Skin epidermis (tissue), 12 donors: ENCODE data around the gene B9D2.

ENCODE experiments used
- H3K27ac ChIP-seq, 21 experiments: fragments of 200-600 bp; sonication (generic) in 11 of 21; one replicate each; pipeline ENCODE4 v1.5.0; 2020; ENCODE audit warnings: mild to moderate bottlenecking in 3 of 21, inconsistent platforms in 2 of 21, moderate library complexity in 2 of 21
- H3K4me3 ChIP-seq, 7 experiments: fragments of 200-600 bp; sonication (generic) in 2 of 7; one replicate each; pipeline ENCODE4 v1.5.0; 2020; ENCODE audit warnings: inconsistent platforms in 2 of 7, mild to moderate bottlenecking in 2 of 7, moderate library complexity in 1 of 7

The B9D2 gene

DNA sequence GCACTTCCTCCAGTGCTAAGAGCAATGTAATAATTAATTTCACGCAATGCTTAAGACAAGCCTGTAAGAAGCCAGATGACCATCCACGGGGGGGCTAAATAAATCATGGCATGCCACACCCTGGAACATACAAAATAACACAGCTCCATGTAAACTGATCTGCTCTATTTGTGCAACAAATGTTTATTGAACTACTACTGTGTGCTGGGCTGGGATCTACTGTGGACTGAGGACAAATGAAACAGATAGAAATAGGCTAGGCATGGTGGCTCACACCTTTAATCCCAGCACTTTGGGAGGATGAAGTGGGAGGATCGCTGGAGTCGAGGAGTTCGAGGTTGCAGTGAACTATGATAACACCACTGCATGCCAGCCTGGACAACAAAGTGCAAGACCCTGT is 31.5 kb downstream of the B9D2 start:
- Histone ChIP-seq H3K4me3 (no peak overlapping the region), H3K27ac (peak overlapping the region in 1 of 21 experiments; percentile 35)

DNA sequence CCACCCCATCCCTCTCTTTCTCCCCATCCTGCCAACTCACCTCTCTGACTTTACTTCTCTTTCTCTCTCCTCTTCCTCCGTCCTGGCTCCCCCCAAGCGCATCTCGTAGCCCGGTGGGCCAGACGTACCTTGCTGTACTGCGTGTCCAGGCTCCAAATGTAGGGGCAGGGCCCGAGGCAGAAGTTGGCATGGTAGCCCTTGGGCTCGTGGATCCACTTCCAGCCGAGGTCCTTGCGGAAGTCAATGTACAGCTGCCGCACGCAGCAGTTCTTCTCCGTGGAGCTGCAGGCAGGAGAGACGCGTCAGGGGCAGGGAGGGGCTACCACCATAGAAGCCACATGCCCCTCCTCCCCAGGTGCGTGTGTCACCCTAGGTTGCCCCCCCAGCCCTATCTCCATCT is 31.9 kb downstream of the B9D2 start:
- Histone ChIP-seq H3K27ac (peak overlapping the region in 1 of 21 experiments; percentile 35), H3K4me3 (no peak overlapping the region)

DNA sequence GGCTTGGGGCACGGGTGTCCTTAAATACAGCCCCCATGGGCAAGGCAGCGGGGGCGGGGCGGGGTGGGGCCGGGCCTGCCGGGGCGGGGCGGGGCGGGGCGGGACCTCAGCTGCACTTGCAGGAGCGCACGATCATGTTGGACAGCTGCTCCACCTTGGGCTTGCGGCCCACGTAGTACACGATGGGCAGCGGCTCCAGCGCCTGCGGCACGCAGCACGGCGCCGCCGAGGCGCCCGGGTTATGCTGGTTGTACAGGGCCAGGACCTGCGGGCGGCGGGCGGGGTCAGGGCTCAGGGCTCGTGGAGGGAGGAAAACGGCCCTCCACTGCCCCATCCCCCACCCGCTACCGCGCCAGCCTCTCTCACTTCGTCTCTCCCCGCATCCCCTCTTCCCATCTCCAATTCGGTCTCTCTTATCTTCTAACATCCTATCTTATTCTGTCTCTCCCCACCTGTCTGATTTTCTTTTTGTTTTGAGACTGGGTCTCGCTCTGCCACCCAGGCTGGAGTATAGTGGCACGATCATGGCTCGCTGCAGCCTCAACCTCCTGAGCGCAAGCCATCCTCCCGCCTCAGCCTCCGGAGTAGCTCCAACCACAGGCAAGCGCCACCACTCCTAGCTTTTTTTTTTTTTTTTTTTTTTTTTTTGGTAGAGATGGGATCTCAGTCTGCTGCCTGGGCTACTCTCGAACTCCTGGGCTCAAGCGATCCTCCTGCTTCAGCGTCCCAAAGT is 32.8 kb downstream of the B9D2 start:
- no peak overlapping the region for H3K4me3 ChIP-seq
- H3K27ac ChIP-seq = peak overlapping the region in 2 of 21 experiments; percentile 16 to 31

DNA sequence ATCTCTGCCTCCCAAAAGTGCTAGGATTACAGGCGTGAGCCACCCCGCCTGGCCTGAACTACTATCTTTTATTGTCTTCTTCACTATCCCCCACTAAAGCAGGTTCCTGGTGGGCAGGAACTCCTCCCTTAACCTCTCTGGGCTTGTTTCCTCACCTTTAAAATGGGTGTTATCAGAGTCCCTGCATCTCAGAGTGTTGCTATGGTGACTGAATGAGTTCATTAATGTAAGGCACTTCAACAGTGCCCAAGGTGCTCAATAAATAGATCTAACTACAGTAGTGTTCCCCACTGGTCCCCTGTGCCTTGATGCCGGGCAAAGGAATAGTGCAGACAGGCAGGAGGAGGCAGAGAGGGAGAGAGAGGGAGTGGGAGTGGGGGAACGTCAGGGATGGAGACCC is 33.5 kb downstream of the B9D2 start:
- H3K4me3 ChIP-seq = no peak overlapping the region
- peak overlapping the region in 3 of 21 experiments; percentile 16 to 94 (median 59) for H3K27ac ChIP-seq

DNA sequence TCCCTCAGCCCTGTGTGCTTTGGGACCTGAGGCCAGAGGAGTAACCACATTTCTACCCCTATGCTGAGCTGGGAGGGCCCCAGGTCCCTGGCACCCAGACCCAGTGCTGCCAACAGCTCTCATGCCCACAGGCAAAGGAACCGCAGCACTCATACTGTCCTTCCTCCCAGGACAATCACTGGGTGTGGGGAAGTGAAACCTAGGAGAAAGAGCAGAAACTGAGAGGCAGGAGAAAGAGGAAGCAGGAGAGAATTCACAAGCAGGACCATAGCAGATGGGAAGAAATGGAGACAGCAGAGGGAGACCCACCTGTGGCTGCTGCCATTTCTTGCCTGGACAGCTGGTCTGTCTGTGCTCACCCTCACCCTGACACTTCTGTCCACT is 35.1 kb downstream of the B9D2 start:
- Histone ChIP-seq H3K27ac (peak overlapping the region; percentile 31 to 95 (median 83)), H3K4me3 (no peak overlapping the region)

DNA sequence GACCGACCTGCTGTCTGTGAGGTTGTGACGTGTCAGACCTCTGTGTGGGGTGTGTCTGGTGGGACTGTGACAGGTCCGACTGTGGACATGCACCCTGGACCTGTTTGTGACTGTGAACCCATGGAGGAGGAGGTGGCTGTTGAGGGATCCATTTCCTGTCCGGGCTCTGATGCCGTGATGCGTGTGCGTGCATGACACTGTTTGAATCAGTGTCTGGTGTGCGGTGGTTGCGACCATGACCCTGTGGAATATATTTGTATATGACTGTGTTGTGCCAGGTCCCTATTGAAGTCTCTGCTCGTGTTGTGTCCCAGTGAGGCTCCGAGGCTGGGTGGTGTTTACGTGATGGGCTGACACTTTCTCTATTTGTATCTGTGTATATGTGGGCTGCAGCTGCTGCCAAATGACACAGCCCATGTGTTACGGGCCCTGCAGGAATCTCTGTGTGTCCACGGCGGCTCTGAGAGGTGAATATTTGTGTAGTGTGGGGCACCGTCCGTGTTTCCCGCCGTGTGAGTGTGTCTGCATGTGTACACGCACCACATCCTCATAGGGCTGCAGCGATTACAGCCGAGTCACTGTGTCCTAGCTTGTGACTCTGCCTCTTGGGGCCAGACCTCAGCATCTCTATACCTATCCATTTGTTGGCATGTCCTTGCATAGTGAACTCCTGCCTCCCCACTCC is 35.6 kb downstream of the B9D2 start:
- Histone ChIP-seq H3K4me3 (peak overlapping the region; percentile 8 to 31 (median 12)), H3K27ac (peak overlapping the region; percentile 33 to 95 (median 83))

DNA sequence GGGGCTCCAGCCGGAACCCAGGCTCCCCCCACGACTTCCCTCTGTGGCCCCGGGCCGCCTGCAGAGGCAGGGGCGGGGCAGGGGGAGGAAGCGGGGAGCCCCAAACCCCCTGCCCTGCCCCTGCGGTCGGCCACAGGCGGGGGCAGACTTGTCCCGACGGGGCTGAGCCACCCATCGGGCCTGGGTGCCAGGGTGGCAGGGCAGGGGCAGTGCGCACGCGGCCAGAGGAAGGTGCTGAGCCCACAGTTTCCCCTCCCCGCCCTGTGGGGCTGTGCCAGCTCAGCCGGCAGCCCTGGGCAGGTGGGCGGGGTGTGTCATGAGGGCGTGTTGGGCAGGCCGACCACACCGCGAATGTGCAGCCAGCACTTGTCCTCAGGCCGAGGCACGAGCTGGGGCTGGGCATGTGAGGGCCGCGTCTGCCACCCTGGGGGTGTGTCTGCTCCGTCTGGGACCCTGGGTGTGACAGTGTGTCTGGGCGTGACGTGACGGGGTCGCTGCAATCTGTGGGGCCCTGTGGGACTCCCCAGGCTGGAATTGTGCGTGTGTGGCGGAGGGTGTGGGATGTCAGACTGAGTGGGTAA is 36.3 kb downstream of the B9D2 start:
- peak overlapping the region; percentile 33 to 95 (median 83) for H3K27ac ChIP-seq

DNA sequence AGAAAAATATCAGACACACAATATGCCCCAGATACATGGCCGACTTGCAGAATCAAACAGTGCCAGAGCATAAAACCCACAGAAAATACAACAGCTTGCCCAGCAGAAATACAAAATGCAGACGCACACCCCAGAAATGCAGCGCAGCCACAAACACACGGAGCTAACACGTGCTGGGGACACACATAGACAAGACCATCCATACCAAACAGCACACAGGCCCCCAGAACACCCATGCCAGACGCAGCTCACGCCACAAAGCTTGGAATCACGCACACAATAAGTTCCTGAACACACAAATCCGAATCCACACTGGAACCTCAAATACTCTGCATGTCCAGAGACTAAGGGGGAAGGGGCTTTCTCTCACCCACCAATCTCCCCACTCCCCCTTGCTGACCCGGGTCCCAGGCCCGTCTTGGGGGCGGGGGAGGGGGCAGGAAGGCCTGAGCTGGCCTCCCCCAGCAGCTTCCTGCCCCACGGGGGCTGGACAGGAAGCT is 36.8 kb downstream of the B9D2 start:
- Histone ChIP-seq H3K27ac (peak overlapping the region; percentile 33 to 95 (median 83)), H3K4me3 (peak overlapping the region; percentile 8 to 31 (median 12))

More for the DNA sequence above, 36.3 kb downstream of the B9D2 start:
- peak overlapping the region; percentile 8 to 31 (median 12) for H3K4me3 ChIP-seq

DNA sequence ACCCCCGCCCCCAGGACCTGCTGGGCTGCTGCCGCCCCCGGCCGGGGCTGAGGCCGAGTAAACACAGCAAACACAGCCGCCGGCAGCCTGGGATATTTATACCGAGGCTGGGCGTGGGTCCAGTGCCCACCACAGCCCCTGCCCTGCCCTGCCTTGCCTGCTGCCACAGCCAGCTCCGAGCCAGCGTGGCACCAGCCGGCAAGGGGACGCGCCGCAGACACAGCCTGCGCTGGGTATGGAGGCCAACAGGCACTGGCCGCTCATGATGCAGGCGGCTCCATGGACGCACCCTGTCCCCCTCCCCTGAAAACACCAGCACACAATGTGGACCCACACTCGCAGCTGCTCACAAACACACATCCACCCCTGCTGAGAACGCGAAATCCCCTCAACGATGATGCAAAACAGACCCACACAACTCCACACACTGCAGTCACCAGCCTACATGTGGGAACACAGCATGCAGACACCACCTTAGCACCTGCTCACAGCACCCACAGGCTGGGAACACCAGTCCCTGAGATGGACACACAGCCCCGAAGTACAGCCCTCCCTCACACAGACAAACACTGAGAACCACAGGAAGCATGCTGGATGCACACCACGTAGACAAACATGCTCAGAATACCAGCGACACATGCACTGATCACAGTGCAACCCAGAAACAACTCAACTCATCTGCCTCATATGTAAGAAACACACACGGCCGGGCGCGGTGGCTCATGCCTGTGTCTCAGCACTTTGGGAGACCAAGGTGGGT is 37.8 kb downstream of the B9D2 start:
- H3K27ac ChIP-seq = peak overlapping the region in 20 of 21 experiments; percentile 34 to 95 (median 84)

DNA sequence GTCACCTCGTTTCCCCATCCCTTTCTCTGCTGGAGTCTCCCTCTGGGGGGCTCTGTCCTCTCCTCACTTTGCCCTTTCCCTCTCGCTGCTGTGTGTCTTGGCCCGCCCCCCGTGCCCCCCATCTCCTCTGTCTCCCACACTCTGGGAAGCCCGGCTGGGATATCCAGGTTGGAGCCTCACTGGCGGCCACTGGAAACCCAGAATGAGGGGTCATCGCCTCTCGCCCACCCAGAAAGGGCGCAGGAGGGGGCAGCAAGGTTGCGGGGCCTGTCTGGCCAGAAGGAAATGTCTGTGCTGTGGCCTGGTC is 38.4 kb downstream of the B9D2 start:
- Histone ChIP-seq H3K27ac (peak overlapping the region in 20 of 21 experiments; percentile 34 to 95 (median 83)), H3K4me3 (peak overlapping the region in 1 of 7 experiments; percentile 2)

More for the DNA sequence above, 37.8 kb downstream of the B9D2 start:
- H3K4me3 ChIP-seq = peak overlapping the region in 2 of 7 experiments; percentile 2

DNA sequence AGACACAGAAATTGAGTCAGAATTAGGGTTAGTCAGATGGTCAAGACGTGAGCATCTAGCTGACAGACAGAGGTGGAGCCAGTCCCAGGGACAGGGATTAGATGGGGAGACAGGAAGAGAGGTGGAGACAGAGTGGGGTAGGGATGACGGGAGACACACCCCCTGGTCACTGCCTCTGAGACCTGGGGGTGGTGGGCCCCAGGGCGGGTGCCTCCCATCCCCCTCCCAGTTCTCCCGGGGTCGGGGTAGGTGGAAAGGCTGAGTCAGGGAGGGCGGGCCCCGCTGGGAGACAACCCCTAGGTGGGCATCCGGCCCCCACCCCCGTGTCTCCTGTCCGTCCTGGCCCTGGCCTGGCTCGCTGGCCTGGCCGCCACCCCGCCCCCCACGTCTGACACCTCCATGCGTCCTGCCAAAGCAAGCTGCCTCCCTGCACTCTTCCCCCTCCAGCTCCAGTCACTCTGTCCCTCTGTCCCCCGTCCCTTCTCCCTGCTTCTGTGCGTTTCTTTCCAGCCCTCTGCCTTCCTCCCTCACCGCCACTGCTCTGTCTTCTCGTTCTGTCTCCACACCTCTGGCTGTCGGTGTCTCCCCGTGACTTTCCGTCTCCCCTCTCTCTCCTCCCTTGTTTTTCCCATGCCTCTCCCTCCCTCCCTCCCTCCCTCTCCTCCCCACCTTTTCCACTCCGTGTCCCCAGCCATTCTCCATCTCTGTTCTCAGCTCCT is 38.9 kb downstream of the B9D2 start:
- Histone ChIP-seq H3K4me3 (no peak overlapping the region), H3K27ac (peak overlapping the region in 20 of 21 experiments; percentile 34 to 95 (median 83))

DNA sequence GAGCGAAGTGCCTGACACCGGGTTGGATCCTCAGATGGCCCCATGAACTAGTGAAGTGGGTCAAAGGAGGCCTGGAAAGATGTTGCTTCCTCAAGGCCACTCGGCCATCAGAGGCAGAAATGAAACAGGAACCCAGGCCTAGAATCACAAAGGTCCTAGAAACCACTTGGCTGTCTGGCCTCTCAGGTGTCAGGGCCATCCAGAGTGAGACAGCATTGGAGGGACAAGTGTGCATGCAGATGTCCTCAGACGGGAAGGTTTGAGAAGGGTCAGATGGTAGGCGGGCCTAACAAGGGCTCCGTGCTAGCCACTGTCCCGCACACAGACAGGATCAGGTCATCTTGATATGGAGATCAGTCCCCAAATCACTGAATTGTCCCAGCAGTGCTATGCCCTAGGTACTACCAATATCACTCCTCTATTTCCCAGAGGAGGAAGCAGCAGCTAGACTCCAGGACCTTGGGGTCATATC is 39.7 kb downstream of the B9D2 start:
- no peak overlapping the region for H3K4me3 ChIP-seq
- H3K27ac ChIP-seq = peak overlapping the region in 20 of 21 experiments; percentile 52 to 95 (median 83)

DNA sequence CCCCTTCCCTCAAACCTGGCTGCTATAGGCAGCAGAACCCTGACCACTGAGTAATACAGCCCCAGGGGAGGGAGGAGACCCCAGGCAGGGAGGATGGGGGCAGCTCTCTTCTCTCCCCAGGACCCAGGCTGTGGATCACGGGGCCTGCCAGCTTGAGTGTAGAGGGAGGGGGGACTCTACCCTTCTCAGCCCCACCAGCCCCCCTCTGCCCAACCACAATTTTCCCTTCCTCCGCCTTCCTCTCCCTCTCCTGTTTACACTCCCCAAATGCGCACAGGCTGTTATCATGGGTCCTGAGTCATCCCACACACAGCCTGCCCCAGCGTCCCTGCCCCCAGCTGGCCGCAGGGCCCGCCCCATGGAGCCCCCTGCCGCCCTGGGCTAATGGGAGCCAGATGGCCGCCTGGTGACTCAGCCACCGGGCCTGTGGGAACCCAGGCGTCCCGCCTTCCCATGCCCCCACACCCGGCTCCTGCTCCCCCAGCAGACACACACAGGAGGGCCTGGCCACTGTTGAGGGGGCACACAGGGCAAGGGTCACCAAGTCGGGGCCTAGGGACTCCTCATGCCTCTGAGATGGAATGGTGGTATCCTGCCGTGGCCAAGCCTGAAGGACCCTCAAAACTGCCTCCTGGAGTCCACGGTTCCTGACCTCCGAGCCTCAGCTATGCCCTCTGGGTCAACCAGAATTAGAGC is 40.4 kb downstream of the B9D2 start:
- no peak overlapping the region for H3K4me3 ChIP-seq
- peak overlapping the region in 20 of 21 experiments; percentile 52 to 95 (median 83) for H3K27ac ChIP-seq

DNA sequence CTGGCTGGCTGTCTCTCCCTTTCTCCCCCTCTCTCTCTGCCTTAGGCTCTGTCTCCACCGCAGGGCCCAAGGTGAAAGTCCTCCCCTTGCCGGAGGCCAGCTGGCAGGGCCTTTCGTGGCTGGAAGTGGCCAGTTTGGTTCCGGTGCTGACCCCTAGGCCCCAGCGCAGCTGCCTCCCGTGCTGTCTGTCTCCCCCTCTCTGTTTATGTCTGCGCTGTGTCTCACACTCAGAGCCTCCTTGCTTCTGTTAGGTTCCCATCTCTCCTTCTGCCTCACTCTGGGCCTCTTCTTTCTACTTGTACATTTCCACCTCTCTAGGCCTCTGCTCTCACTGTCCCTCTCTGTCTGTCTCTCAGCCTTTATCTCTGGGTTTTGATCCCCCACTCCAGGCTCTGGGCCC is 40.9 kb downstream of the B9D2 start:
- Histone ChIP-seq H3K27ac (peak overlapping the region in 20 of 21 experiments; percentile 52 to 95 (median 83)), H3K4me3 (no peak overlapping the region)

DNA sequence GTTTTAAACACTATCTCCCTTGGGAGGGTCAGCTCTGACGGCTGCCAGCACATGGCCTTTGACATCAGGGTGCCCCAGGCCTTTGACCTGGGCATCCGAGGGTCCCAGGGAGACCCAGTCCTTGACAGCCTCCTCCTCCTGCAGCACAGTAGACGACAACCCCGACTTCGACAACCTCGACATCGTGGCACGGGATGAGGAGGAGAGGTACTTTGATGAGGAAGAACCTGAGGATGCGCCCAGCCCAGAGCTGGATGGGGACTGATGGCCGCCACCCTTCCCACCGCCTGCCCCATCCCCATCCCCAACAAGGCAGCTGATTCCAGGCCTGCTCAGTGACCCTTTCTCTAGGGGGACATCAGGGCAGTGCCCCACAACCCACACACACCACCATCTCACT is 41.5 kb downstream of the B9D2 start:
- Histone ChIP-seq H3K4me3 (no peak overlapping the region), H3K27ac (peak overlapping the region in 19 of 21 experiments; percentile 52 to 95 (median 83))

DNA sequence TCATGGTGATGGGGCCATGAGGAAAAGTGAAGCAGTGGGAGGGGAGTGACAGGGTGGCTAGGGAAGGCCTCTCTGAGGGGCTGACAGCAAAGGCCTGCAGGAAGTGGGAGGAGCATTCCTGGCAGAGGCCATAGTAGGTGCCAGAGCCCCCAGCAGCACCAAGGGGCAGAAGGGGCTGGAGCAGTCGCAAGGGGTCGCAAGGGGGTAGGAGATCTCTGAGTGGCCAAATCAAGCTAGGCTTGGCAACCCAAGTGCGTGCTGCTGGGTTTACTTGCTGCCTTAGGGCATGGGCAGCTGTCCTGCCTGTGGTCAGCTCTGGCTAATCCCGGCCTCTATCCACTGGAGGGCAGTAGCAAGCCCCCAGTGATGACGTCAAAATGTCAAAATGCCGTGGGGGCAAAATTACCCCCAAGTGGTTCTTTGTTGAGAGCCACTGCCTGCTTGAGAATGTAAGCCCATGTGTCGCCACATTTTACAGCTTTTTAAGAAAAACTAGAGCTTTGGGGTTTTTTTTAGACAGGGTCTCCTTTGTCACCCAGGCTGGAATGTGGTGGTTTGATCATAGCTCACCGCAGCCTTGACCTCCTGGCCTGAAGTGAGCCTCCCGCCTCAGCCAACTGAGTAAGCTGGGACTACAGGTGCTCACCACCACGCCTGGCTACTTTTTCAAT is 42.2 kb downstream of the B9D2 start:
- Histone ChIP-seq H3K27ac (peak overlapping the region in 18 of 21 experiments; percentile 47 to 95 (median 84)), H3K4me3 (no peak overlapping the region)

DNA sequence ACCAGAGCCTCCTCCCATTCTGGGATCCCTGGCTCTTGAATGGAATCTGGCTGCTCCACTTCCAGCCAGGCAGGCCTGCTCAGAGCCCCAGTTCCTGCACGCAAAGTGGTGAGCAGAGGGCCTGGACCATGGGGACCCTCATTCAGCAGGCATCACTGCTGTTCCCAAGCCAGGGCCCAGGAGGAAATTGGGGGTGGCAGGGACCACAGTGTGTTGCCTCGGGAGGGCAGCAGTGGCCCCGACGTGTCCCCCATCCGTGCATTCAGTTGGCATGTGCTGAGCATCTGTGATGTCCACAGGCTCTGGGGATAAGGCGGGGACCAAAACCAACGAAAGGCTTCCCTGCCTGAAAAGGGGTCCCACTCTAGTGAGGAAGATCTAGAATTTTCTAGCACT is 42.7 kb downstream of the B9D2 start:
- Histone ChIP-seq H3K4me3 (no peak overlapping the region), H3K27ac (peak overlapping the region in 14 of 21 experiments; percentile 47 to 95 (median 84))

DNA sequence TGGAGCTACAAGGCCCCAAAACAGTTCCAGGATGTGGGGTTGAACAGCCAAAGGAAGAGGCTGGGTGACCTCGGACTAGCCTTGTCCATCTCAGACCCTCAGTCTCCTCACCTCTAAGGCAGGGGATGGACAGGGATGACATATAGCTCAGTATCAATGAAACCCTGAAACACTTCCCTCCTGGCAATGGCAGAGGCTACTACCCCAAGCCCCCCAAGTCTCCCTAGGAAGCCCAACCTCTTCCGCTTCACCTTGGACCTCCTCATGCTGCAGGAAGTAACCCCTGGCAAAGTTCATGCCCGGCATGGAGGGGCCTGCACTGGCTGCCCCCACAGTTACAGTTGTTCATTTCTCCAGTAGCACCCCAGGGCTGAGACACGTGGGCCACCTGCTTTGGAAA is 43.4 kb downstream of the B9D2 start:
- H3K27ac ChIP-seq = peak overlapping the region in 5 of 21 experiments; percentile 21 to 89 (median 83)
- H3K4me3 ChIP-seq = no peak overlapping the region
